Activated CD8-positive, alpha-beta memory T cell treated with anti-CD3 and anti-CD28 coated beads for 48 hours (primary cell): ENCODE data around the gene MFF.
A peak's percentile ranks its signal among the peaks of the same experiment; 100 is the strongest.

ENCODE experiments used
- DNase-seq, 3 experiments: peaks; one replicate each; pipeline ENCODE4 v3.0.0-alpha.2; 2020; ENCODE audit warnings: low read depth in 2 of 3, low spot score in 2 of 3

Gene MFF, protein sequence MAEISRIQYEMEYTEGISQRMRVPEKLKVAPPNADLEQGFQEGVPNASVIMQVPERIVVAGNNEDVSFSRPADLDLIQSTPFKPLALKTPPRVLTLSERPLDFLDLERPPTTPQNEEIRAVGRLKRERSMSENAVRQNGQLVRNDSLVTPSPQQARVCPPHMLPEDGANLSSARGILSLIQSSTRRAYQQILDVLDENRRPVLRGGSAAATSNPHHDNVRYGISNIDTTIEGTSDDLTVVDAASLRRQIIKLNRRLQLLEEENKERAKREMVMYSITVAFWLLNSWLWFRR

DNA sequence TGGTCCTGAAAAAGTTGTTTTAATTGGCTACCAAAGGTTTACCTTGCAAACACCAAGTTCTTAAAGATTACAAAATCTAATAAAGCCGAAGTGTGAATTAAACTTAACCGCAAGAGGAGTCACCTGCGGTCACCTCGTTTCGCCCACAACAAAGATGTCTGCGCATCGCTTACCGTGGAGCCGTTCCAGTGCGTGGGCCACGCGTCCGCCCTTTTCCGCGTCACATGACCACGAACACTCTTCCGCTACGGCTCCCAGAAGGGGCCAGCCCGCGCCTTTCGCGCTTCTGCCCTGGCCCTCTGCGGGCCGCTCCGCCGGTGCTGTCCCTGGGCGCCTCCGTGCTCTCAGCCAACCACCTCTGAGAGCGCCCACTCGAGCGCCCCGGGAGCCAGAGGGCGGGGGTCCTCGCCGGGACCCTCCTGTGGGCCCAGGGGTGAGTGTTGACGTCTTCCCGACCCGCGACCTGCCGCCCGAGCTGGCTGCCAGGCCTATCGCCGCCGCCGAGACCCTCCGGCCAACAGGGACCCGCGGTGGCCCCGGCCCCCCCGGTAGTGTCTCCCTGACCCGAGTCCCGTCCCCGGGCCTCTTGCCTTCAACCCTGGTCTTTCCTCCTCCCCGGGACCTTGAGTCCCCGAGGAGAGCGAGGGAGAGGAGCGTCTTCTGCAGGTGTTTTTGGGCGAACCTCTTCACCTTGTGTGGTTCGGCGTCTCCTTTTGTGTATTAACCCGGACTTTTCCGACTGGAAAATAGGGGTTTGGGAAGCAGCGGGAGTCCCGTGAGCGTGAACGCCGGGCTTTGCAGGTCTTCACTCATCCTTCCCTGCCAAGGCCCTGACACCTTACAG, at the start of gene MFF:
Gene MFF, plus strand, starts transcription at position 257 of the 844 bp plus-strand sequence. CDS start 5,415 bp downstream, outside the sequence.
- peak; percentile 72 to 86 (median 79) for DNase-seq

DNA sequence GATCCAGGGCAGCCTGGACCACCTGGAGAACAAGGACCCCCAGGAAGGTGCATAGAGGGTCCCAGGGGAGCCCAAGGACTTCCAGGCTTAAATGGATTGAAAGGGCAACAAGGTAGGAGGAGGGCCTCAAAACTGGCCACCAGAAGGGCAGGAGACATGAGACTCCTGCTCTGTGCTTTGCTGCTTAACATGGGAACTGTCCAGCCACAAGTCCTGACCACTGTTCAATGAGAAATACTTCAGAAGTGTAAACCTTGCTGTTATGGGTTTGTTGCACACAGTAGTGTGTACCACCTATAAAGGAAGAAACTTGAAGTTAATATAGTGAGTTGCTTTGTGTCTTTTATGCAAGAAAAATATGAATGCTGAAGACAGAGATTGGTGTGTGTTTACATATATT, 44.2 kb upstream of the MFF start:
- no peak for DNase-seq

DNA sequence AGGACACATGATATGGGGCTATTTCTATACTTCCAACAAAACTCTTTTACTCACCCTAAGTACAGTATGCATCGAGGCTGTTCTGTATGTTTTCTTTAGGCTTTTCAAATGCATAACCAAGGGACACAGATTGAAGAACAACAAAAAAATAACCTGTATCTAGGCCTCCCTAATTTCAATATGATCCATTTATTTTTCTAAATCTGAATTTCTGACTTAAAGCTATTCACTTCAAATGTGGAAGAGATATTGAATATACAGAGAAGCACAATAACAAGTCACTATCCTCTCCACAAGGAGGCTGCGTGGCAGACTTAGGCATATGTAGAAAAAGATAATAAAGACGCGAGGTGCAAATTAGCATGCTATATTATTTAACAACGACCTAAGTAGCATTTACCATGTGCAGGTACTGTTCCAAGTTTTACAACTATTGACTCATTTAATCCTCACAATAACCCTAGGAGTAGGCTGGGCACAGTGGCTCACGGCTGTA, 39.3 kb upstream of the MFF start:
- no peak for DNase-seq

DNA sequence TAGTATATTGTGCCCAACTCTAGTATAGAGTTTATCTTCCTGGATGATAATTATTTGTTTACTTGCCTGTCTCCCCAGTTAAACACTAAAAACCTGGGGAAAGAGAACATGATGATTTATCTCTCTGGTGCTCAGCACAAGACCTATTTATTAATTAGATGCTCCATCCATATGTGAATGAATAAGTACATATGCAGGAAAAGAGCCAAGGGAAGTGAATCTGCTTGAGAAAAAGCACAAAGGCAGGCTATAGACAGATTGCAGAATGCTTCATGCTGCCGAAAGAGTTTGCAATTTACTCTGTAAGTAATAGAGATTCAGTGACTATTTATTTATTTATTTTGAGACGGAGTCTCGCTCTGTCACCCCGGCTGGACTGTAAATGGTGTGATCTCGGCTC, 37.3 kb upstream of the MFF start:
- DNase-seq, result no peak

DNA sequence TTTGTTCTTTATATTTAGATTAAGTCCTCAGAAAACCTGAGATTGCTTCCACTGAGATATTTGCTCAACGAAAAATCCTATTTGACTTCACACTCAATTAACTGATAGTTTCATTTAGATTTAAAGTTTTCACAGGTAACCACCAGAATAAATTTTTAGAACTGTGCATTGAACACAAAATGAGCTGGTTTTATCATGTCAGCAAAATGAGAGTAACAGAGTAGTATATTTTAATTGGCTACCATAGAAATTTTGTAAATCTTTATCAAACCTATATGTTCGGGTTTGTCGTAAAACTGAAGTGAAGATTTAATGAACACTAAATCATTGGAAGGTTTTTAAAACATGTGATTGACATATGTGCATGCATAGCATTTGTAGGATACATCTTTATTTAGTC, 32.7 kb upstream of the MFF start:
- no peak for DNase-seq

DNA sequence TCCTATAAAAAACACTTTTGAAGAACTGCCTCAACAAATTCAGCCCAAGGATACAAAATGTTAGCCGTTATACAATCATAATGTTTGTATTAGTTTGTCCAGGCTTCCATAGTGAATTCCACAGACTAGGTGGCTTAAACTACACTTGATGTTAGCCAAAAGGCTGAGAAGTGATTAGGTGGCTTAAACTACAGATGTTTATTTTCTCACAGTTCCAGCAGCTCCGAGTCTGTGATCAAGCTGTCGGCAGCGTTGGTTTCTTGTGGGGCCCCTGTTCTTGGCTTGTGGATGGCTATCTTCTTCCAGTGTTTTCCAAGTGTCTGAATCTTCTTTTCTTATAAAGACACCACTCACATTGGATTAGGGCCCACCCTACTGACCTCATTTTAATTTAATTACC, 31.5 kb upstream of the MFF start:
- no peak for DNase-seq

DNA sequence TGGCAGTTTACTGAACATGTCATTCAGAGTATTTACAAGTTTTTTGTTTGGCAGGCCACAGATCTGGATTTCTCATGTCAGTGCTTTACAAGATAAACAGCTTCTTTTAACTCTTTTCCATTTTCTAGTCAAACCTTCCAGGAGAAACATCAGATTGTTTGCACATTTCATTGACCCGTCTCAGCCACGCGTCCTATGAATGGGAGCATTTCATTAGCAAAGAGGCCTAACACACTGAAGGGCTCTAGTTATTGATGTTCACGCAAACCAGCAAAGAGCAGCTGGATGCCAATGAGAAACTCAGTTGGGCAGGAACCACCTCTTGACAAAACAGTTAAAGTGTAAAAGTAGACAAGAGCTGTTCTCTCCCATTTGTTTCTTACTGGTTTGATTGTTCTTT, 29.2 kb upstream of the MFF start:
- DNase-seq, result no peak

DNA sequence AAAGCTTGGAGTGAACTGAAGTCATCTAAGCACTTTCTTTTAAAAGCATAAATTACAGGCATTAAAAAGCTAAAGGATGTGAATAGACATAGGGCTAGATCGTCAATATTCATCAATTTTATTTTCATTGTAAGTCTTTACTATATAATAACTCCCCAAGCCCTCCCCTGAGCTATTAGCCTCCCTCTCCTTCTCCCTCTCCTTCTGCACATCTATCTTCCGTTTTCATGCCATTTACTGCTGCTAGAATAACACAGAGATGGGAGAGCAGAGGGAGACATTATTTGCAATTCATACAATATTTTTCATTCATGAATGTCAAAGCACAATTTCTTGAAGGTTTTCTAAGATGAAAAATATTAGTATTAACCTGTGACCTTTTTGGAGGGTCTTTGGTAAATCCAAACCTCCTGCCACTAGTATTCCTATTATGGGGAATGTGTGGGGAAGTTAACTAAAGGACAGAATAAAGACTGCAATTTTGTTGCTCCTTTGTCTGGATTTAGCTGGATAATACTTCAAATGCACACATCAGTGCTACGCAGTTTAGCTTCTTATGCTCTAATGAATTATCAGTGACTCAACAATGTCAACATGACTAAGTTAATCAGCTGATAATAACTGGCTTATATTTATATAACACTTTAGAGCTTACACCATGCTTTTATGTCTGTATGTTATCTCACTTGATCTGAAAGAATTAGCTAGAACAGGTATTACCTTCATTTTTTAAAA, 28.2 kb upstream of the MFF start:
- DNase-seq, result no peak

DNA sequence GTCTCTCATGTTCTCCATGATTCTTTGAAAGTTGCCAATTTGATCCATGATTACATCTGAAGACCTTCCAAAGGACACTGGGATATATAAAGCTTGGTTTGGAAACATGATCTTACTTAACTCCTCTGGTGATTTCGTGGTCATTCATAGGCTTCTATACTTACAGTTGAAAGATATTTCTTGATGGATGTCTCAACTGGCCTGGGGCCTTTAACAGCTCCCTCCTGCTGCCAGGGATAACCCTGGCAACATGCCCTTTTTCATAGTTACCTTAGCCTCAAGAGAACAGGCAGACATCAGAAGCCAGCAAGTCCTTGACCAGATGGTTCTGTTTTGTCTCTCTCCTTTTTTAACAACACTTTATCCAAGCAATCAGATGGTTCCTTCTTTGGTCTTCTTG, 23.5 kb upstream of the MFF start:
- DNase-seq, result no peak

DNA sequence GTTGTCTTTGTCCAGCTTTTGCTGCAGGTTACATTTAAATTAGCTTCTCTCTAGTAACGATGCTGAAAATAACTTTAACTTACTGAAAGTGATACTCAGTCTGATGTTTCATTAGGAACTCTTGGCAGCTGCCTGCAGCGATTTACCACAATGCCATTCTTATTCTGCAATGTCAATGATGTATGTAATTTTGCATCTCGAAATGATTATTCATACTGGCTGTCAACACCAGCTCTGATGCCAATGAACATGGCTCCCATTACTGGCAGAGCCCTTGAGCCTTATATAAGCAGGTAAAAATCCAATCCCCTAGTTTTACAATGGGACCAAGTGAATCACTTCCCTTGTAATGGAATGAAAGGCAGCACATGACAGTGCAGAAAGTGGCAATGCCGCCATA, 16.3 kb upstream of the MFF start:
- no peak for DNase-seq

DNA sequence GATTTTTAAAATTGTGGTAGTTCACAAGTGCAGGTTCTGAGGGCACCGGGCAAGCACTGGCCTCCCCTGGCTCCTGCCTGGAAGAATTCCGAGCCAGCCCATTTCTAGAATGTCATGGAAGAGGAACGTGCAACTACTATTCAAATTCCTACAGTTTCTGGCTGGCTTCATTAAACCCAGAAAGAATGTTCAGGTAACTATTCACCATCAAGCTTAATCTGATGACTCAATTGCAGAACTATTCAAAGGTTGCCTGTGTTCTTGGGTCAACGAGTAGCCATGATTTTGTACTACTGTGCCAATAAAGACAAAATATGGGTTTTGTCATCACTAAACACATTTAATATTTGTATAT, 14.3 kb upstream of the MFF start:
- no peak for DNase-seq

DNA sequence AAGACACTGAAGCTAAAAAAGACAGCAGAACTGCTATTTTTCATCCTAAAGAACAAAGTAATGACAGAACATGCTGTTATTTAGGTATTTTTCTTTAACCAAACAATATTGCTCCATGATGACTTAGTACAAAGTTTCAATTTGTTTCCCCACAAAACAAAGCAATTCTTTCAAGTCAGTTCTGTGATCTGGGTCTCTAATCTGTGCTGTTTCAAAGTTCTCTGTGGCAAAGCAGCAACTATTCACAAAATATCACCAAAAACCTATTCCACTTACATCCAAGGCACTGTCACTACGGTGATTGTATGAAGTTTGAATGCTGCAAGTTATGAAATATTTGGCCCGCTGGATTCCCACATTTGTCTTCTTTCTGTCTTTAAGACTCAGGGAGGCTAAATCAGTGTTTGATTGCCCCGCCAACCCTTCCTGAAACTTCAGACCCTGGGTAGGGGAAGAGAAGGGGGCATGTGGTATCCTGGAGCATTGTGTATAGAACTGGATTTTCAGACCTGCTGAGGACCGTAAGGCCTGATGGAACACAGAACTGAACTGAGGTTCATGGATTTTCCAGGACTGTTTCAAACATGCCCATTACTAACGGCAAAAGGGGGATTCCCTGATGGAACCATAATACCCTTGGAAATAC, 13.1 kb upstream of the MFF start:
- no peak for DNase-seq

DNA sequence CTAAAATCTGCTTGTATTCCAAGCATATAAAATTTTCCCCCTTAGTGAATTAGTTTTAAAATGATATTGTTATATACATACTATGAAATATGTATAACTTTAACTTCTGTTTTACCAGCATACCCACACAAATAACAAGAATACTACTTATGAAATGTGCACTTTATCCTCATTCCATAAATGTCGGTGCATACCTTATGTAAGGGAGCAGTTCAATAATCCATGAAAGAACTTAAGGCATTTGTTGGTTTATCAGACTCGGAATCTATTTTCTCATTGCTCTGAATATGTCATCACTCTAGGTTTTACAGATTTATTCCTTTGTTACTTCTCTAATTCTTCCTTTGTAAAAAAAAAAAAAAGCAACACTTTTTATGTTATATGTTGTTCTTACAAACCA, 12.5 kb upstream of the MFF start:
- no peak for DNase-seq

DNA sequence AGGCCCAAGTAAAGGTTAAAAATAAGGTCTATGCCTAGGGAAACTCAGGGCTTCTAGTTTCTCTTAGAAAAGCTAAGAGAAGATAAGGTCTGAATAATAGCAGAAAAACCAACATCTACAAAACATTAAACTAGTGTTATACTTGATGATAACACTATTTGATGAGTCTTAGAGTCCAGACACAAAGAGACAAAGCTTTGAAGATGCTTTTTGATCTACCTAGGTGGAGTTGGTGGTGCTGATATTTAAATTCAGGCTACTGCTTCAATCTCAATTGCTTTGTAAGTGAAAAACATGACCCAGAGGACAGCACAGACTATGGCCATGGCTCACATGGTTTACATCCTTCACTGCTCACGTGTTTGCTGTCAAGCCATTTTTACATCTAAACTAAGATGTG, 11.7 kb upstream of the MFF start:
- no peak for DNase-seq

DNA sequence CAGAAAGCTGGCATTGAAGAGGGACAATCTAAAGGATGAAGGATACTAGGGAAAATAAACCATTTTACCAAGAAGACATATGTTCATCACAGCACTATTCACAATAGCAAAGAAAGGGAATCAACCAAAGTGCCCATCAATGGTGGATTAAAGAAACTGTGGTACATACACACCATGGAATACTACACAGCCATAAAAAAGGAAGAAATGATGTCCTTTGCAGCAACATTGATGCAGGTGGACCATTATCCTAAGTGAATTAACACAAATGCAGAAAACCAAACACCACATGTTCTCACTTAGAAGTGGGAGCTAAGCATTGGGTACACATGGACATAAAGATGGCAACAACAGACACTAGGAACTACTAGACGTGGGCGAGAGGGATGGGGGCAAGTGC, 7.2 kb upstream of the MFF start:
- DNase-seq, result no peak

DNA sequence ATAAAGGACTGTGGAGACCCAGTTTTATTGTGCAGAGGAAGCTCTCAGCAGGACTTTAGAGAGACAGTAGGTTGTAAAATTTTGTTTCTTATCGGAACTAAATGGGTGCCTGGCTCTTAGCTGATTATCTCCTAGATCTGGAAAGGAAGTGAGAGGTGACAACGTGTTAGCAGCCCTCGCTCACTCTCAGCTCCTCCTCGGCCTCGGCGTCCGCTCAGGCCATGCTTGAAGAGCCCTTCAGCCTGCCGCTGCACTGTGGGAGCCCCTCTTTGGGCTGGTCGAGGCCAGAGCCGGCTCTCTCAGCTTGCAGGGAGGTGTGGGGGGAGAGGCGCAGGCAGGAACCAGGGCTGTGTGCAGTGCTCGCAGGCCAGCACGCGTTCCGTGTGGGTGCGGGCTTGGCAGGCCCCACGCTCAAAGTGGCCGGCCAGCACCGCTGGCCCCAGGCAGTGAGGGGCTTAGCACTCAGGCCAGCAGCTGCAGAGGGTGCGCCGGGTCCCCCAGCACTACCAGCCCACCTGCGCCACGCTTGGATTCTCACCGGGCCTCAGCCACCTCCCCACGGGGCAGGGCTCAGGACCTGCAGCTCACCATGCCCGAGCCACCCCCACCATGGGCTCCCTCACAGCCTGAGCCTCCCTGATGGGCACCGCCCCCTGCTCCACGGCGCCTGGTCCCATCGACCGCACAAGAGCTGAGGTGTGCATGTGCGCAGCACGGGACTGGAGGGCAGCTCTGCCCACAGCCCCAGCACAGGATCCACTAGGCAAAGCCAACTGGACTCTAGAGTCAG, 4.6 kb upstream of the MFF start:
- DNase-seq, result no peak

DNA sequence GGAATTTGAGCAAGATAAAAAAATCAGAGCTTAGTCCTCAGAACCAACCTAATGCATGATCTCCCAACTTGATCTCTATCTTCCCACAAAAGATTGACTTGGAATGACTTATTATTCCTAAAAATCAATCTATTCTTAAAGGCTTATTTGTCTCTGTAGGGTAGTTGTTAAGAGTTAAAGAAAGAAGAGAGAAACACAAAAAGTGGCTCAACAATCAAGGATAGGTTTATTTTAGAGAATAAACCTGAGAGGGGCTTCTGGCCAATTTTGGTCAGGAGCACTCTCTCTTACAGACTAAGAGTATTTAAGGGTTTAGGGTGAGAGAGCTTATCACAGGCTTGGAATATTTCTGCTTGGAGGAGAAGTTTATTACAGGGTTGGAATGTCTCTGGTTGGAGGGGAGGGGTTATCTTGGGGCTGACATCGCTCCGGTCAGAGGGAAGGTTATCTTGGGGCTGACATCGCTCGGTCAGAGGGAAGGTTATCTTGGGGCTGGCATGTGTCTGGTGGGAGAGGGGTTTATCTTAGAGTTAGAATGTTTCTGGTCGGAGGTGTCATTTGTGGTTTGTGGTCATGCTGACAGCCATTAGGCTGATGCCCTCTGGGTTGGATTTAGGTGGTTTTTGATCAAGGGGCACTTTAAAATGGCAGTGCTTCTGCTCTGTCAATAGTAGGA, 2.4 kb upstream of the MFF start:
- DNase-seq, result no peak

DNA sequence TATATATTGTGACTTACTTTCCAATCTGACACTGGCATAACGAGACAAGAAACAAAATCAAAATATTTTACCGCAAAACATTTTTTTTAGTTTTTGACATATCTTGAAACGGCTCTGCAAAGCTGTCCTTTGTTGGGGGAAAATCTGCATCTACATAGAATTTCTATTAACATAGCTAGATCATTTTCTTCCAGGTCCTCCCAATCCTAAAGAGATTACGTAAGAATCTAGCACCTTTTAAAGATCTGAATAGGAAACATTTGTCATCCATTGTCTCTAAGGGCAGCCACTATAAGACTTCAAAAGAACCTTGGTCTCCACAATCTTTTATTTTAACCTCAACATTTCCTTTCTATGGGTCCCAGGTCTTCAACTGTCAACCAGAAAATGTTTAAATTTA, 1.2 kb upstream of the MFF start:
- no peak for DNase-seq

DNA sequence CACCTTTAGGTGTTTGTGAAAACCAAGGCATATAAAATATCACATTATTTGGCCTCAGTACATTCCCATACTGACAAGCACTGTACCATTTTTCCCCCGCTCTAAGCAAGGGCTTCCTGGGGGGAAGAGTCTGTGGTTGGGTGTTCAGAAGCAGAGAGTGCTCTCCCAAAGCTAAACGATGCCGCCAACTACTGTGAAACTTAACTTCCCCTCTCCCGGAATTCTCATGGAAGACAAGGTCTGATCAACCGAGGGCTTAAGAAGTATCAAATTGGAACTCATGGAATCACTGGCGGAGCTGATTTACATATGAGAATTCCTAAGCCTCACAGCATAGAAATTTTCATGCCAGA, 433 bp upstream of the MFF start:
- DNase-seq, result no peak

DNA sequence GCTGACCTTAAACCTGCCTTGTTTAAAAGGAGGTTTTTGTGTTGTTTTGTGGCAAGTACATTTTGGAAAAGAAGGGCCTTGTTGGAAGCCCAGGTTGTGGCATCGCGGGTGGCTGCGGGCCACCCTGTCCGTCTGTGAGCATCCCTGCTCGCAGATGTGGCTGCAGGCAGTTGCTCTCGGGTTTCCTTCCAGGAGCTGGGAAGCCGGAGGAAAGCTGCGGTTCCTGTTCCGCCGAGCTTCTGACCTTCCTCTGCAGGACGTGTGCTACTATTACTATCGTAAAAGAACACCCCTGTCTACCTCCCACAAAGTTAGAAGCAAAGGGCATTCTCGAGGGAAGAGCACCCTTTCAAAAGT, 766 bp downstream of the MFF start:
- no peak for DNase-seq
